22Rv1 (cell line): ENCODE data around the gene FOXS1.

Experiments used
- CTCF ChIP-seq: fragments of 450-650 bp; IDR thresholded peaks from 2 replicates; pipeline ENCODE4 v1.5.1; 2017; ENCODE audit warnings: mild to moderate bottlenecking
- ZFX ChIP-seq: fragments of 450-650 bp; IDR thresholded peaks from 2 replicates; pipeline ENCODE4 v1.6.1; 2017; ENCODE audit warnings: antibody characterized with exemption, borderline replicate concordance

GRCh38 chr20:31837896-31838397 lies 7.5 kb downstream of the FOXS1 start:
- TF ChIP-seq CTCF (no peak), ZFX (no peak)
